ENCODE measurements around the gene GPR152.
"Not testable (repeated sequence)": the region's sequence is repeated elsewhere in the genome, so short reads cannot be mapped to it uniquely, and the experiment has no call there.

Gene GPR152

DNA sequence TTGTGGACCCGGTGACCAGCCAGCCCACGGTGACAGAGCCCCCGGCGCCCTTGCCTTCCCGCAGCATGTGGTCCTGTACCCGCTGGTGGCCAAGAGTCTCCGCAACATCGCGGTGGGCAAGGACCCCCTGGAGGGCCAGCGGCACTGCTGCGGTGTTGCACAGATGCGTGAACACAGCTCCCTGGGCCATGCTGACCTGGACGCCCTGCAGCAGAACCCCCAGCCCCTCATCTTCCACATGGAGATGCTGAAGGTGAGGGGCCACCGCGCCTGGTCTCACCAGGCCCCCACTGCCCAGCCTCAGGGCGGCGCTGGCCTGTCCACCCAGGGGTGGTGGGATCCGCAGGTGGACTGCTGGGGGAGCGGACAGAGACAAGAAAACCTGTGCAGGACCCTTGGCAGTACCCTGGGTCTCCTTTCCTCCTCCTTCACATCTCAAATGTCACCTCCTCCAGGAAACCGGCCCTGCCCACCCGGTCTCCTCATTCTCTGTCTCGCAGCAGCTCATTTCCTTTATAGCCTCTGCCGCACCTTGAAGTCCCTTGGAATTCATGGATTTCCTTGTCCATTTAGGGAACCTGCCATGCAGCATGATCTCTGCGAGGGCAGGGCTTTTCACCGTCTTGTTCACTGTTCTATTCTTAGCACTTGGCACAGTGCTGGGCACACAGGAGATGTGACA lies 36.8 kb upstream of the GPR152 start:
- DNase-seq (ENCODE audit: low read depth), result no peak

DNA sequence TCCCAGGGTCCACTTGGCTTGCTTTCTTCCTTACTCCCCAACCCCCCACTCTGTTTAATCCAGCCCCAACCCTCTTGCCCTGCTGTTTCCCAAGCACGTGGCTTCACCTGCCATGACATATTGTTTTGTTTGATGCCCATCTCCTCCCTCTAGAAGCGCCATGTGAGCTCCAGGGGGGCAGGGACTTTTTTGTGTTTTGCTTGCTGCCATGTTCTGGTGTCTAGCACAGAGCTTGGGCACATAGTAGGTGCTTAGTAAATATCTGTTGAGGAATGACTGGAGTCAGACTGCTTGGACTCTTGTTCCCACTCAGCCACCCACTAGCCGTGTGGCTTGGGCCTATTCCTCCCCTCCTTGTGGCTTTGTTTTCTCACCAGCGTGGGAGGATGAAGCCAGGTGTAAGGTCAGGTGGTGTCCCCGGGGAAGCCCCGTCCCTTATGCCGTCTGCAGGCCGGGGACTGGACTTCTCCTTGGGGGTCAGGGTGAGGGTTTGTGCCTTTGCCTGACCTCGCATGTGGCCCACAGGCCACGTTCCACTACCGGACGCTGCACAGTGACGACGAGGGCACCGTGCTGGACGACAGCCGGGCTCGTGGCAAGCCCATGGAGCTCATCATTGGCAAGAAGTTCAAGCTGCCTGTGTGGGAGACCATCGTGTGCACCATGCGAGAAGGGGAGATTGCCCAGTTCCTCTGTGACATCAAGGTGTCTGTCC lies 34.1 kb upstream of the GPR152 start:
- no peak for DNase-seq (ENCODE audit: low read depth)

DNA sequence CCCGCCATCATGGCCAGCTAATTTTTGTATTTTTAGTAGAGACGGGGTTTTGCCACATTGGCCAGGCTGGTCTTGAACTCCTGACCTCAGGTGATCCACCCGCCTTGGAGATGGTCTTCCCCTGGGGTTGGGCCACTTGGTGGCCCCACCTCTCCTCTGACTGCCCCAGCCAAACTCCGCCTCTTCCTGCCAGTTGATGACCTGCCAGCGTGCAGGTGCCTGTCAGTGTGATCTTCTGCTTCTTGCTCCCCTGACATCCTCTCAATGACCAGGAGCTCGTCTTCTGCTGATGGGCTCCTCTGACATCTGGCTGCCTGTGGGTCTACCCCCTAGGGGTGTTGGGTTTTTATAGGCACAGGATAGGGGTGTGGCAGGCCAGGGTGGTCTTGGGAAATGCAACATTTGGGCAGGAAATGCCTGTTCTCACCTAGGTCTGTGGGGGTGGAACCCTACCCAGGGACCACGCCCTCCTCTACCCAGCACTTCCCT lies 33.4 kb upstream of the GPR152 start:
- DNase-seq (ENCODE audit: low read depth), result not testable (repeated sequence)

DNA sequence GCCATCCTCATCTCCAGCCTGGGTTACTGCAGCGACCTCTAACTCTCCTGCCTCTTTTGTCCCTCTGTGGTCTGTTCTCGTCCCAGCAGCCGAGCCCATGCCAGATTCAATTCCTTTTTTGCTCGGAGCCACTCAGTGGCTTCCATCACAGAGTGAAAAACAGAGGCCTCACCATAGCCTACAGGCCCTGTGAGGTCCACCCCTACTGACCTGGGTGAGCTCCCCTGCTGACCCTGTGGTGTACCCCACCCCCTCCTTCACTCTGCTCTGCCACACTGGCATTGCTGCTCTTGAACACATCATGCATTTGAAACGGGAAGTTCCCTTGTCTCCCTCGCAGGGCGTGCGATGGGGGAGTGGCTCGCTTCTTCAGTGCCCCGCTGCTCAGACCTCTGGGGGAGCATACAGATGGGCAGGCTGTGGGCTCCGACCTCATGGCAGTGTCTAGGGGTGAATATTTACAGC lies 32.4 kb upstream of the GPR152 start:
- DNase-seq (ENCODE audit: low read depth), result peak; percentile 48

DNA sequence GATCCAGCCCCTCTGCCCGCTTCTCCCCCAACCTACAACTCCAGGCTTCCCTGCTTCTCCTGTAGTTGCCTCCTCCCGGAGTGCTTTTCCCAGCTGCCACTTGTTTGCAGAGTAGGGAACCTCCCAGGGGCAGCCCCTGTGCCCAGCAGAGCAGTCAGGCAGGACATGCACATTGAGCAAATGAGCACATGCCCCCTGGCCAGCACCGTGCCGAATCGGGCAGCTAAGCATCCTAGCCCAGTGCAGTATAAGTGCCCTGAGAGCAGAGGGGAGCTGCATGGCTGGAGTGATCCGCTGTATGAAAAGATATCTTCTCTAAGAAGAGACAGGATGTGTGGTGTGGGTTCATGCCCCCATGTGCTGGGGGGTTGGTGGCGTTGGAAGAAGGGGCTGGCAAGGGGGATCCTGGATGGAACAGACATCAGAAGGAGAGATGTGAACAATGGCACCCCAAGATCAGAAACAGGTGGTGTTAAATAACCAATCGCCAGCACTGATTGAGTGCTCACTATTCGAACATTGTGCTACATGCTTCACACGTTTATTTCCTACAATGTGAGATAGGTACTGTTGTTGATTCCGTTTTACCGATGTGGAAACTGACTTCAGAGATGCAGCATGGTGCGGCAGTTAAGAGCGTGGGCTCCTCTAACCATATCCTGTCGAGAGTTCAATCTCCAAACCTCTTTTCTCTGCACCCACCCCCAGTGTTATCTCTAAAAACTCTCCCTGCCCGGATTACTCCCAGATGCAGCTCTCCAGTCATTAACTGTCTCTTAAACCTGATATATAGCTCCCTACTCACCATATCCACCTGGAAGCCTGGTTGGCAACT lies 31.5 kb upstream of the GPR152 start:
- DNase-seq (ENCODE audit: low read depth), result no peak

DNA sequence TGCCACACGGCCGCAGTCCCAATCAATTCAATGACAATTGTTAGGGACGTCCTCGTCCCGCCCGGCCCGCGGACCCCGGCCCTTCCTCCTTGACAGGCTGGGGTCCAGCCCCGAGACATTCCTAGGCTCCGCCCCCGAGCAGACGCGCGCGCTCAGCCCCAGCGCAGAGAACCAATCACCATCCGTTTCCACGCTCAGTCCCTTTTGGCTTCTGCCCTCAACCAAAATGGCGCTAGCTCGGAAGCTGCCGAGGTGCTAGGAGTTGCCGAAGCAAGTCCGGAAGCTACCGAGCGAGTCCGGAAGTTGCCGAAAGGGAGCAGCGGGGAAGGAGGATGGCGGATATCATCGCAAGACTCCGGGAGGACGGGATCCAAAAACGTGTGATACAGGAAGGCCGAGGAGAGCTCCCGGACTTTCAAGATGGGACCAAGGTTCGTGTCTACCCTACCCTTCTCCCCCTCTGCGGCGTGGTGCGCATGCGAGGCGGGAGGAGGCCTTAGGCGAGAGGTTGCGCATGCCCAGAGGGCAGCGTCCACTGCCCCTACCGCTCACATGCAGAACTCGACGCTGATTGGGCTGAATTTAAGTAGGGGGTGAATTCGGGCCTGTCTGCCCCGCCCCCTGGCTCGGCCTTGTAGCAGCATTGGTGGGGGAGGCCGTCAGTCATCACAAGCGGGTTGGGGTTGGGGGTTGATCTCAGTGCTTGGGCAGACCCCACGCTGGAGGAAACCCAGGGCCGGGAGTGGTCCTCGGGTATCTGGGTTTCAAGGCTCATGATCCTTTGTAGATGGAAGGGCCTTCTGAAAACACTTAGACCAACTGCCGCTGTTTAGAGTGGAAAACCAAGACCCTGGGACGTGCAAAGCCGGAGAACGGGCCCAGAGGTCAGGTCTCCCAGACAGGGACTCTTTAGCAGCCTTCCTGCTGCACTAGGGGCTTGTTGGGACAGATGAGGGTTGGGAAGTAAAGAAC lies 30.6 kb upstream of the GPR152 start, which contains the start of gene AIP:
Gene AIP (plus strand): TSS at position 200 of the 972 bp plus-strand sequence. CDS start 133 bp downstream, at position 333.
- peak; percentile 94 for DNase-seq (ENCODE audit: low read depth)

DNA sequence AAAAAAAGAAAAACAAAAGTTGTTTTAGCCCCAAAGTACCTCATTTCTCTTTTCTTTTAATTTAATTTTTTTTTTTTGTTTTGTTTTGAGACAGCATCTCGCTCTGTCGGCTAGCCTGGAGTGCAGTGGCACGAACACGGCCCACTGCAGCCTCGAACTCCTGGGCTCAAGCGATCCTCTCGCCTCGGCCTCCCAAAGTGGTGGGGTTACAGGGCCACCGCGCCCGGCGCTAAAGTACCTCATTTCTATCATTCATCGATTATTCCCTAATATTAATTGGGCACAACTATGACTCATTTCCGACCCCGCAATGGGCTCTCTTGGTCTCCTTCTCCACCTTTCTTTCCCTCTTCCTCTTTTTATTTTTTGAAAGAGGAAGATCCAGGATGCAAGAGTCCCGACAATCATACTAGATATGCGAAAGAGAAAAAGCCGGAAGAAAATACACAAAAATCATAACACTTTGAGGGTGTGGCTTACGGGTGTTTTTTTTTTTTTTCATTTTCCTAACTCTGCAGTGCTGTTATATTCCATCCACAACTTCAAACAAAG lies 29.8 kb upstream of the GPR152 start:
- no peak for DNase-seq (ENCODE audit: low read depth)

DNA sequence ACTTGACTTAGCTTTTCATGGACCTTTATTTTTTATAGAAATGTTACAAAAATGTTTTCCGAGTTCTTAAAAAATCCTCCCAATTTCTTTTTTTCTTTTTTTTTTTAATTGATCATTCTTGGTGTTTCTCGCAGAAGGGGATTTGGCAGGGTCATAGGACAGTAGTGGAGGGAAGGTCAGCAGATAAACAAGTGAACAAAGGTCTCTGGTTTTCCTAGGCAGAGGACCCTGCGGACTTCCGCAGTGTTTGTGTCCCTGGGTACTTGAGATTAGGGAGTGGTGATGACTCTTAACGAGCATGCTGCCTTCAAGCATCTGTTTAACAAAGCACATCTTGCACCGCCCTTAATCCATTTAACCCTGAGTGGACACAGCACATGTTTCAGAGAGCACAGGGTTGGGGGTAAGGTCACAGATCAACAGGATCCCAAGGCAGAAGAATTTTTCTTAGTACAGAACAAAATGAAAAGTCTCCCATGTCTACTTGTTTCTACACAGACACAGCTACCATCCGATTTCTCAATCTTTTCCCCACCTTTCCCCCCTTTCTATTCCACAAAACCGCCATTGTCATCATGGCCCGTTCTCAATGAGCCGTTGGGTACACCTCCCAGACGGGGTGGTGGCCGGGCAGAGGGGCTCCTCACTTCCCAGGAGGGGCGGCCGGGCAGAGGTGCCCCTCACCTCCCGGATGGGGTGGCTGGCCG lies 25.0 kb upstream of the GPR152 start:
- not testable (repeated sequence) for DNase-seq (ENCODE audit: low read depth)

DNA sequence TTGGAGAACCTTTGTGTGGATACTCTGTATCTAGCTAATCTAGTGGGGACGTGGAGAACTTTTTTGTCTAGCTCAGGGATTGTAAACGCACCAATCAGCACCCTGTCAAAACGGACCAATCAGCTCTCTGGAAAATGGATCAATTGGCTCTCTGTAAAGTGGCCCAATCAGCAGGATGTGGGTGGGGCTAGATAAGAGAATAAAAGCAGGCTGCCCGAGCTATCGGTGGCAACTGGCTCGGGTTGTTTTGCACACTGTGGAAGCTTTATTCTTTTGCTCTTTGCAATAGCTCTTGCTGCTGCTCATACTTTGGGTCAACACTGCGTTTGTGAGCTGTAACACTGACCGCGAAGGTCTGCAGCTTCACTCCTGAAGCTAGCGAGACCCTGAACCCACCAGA lies 24.2 kb upstream of the GPR152 start:
- DNase-seq (ENCODE audit: low read depth), result not testable (repeated sequence)

DNA sequence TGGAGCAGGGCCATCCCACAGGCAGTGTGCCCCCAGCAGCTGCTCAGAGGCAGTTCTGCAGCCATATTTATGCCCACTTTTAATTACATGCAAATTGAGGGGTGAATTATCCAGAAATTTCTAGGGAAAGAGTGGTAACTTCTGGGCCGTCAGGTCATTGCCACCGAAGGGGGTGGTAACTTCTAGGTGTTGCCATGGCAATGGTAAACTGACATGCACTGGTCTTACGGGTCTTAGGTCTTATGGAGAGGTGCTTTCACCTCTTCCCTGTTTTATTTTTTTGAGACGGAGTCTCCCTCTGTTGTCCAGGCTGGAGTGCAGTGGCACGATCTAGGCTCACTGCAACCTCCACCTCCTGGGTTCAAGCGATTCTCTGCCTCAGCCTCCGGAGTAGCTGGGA lies 20.4 kb upstream of the GPR152 start:
- DNase-seq (ENCODE audit: low read depth), result no peak

DNA sequence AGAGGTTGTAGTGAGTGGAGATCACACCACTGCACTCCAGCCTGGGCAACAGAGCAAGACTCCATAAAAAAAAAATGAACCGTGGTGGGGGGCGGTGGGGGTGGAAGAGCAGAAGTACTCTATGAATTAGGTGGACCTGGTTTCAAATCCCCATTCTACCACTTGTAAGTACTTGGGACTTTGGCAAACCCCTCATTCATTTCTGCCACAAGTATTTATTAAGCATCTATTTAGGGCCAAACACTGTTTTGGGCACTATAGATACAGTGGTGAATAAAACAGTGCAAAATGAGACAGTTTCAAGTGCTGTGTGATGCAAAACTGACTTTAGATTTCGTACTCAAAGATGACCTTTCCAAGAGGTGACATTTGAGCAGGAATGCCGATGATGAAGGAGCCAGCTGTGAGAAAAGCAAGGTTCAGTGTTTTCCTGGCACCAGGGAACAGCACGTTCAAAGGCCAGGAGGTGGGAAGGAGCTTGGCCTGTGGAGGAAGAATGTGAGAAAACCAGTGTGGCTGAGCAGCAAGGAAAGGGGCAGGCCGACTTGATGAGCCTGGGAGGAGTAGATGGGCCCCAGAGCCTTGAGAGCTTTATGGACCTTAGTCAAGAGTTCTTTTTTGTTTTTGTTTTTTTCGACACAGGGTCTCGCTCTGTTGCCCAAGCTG lies 17.9 kb upstream of the GPR152 start:
- no peak for DNase-seq (ENCODE audit: low read depth)

DNA sequence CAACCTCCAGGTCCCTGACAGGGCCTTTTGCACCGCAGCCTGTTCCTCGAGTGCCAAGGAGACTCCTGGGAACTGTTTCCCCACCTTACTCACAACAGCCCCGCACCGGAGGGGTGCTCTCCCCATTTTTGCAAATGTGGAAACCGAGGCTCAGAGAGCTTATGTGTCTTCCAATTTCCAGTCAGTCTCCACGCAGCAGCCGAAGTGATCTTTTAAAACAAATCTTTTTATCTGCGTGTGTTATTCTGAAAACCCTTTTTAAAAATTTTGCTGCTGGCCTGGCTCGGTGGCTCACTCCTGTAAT lies 16.9 kb upstream of the GPR152 start:
- DNase-seq (ENCODE audit: low read depth), result no peak

DNA sequence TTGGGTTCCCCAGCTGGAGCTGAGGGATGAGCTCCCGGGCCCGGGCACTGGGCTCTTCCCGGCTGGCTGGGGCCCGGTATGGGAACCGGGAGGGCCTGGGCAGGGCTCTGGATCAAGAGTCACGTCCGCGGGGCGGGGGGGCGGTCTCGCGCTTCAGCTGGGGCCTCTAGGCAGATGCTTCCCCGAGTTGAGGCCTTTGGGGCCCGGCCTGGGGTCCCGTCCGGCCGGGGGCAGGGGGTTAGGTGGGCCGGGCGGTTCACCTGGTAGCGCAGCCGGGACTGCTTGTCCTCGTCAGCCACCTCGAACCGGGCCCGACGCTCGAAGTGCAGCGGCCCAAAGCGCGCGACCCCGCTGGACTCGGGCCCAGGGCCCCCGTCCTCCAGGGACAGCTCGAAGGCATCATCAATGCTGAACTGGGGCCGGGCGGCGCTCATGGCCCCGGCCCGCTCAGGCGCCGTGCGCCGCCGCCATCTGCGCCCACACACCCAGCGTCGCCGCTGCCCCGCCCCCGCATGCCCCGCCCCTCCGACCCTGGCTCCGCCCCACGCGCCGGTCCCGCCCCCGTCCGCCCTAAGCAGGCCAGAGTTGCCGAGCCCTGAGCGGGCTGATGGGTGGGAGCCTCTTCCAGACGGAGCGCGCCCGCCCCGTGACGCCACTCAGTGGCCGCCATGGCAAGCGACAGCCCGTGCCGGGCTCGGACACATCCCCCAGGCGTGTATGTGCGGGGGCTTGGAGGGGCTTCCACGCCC lies 16.4 kb upstream of the GPR152 start, which contains the start of gene TMEM134:
Gene TMEM134 (minus strand): TSS at position 493 of the 749 bp plus-strand sequence. CDS start 59 bp downstream, at position 434.
- peak; percentile 88 for DNase-seq (ENCODE audit: low read depth)

DNA sequence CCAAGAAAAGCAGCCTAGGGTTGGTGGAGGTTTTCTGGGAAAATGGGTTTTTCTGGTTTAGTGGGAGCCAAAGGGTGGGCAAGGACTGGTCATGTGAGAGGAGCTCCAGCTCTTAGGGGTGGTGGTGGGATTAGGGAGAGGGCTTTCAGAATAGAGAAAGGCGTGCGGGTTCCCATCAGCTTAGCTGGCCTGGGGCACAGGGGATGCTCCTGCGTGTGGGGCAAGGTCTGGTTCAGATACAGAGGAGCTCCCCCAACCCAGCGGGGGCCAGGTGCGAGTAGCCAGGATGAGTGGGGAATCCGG lies 15.9 kb upstream of the GPR152 start:
- no peak for DNase-seq (ENCODE audit: low read depth)

DNA sequence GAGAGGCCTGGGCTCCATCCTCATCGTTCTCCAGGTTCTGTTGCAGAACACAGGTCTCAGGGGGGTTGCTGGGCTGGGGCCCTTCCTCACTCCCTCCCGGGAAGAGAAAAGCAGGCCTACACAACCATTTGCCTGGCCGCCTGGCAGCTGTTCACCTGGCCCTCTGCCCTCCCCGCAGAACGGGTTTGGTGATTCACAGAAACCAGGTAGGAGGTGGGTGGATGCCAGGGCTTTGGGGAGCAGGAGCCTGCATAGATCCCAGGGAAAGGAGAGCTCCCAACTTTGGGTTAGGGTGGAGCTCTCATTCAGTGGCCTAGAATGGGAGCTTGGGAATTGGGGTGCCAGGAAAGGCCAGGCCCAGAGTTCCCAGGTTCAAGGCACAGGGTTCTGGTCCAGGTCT lies 15.5 kb upstream of the GPR152 start:
- DNase-seq (ENCODE audit: low read depth), result no peak

DNA sequence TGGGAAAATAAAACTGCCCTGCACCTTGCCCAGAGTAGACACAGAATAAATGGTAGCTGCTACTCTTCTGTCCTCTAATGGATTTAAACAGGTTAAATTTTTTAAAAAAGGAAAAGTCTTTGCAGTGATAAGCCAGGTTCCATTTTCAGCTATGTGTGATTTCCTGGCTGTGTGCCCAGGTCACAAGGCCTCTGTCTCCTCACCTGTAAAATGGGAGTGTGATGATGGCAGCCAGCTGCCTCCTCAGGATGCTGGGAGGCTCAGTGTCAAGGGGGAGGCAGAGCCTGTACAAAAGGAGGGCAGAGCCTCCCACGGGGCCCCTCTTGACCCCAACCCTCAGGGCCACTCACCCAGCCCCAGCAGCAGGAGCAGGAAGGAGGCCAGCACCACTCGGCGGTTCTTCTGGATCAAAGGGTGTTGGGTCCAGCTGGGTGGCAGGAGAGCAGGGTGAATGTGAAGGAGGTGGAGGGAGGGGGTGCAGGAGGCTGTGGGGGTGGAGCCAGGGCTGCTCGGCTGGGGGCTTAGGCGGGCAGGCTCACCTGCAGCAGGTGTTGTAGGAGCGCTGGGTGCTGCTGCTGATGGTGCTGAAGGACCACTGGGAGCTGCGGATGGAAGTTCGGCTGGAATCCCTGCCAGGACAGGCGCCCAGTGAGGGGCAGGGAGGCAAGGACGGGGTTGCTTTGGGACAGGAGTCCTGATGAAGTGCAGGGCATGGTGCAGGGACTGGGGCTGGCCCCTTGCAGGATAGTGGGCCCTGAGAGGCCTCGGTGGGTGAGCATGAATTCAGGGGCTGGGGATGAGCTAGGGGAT lies 14.6 kb upstream of the GPR152 start:
- no peak for DNase-seq (ENCODE audit: low read depth)

DNA sequence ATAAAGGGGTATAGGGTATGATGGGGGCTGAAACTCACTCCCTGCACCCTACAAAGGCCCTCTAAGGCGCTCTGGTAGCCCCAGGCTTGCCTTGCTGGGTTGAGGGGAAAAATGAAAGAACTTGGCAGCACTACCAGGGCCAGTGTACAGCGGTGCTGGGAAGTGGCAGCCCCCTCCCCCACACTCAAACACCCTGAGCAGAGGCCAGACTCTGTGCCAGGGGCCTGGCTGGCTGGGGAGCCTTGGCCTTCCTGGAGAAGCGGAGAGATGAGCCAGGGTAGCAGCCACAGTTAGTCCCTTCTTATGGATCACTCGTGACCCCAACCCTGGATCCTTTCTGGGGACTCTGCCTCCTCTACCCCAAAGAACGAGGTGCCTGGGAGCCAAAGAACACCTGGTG lies 13.8 kb upstream of the GPR152 start:
- no peak for DNase-seq (ENCODE audit: low read depth)

DNA sequence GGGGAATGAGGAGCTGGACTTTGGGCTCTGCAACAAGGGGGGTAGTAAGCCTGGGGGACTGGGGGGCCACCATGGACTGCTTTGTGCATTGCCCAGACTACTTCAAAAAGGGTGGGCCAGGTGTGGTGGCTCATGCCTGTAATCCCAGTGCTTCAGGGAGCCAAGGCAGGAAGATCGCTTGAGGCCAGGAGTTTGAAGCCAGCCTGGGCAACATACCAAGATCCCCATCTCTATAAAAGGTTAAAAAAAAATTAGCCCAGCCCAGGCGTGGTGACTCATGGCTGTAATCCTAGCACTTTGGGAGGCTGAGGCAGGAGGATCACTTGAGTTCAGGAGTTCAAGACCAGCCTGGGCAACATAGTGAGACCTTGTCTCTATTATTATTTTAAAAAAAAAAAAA lies 13.0 kb upstream of the GPR152 start:
- DNase-seq (ENCODE audit: low read depth), result not testable (repeated sequence)

DNA sequence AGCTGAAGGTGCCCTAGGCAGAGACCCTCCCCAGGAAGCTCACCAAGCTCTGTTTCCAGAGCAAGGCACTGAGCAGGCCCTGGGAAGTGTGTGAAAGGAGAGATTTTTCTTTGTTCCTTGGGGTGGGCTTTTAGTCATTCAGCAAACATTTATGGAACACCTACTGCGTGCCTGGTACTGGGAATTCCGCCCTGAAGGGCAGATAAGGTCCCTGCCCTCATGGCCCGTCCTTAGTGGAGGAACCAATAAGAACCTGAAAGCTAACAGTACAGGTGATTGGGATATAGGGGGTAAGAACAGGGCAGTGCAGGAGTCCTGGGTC lies 12.6 kb upstream of the GPR152 start:
- no peak for DNase-seq (ENCODE audit: low read depth)
